Retinal pigment epithelial cell (primary cell): ENCODE measurements around the gene ZNF48.
A peak's percentile ranks its signal among the peaks of the same experiment; 100 is the strongest.

ENCODE experiments used
- DNase-seq: peaks from one replicate; pipeline ENCODE4 v3.0.0-alpha.2; 2010; ENCODE audit warnings: low read depth
- H3K4me3 ChIP-seq: 2 replicates; pipeline ENCODE4 v1.5.1; 2011; ENCODE audit warnings: mild to moderate bottlenecking, low read length, control low read depth, moderate library complexity
- TF ChIP-seq, protein P1 (sequence below): conservative IDR thresholded peaks from 2 replicates; pipeline ENCODE4 v1.5.1; 2011; ENCODE audit warnings: low read depth, low read length, control low read depth, inconsistent platforms

The ZNF48 gene

DNA sequence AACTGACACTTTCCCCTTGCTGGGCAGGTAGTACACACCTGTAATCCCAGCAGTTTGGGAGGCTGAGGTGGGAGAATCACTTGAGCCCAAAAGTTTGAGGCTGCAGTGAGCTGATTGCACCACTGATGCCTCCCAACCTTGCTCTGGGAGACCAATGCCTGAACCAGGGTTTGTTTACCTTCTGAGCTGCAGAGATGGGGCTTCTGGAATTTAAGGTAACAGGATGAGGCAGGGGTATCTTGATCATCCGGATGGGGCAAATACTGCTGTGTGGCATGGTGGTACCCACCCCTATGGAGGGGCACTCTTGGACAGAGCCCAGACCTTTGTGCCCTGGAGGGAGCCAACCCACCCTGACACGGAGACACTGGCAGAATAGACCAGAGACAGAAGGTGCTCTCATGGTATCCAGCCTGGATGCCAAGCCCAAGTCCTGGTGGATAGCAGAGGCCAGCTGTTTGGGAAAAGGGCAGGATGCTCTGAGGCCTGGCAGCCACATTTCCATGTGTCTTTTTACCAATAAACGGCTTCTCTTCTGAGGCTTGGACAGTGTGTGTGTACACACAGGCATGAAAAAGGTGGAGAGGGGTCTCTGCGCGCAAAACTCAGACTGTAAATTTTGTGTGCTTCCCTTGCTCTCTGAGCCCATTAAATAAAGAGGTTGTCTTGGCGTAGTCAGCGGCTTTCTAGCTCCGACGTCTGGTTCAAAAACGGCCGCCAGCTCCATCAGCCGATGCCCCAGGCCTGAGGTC, 4.4 kb downstream of the ZNF48 start:
- DNase-seq: no peak
- H3K4me3 ChIP-seq: peak overlapping the region; percentile 73
- TF ChIP-seq, protein P1, sequence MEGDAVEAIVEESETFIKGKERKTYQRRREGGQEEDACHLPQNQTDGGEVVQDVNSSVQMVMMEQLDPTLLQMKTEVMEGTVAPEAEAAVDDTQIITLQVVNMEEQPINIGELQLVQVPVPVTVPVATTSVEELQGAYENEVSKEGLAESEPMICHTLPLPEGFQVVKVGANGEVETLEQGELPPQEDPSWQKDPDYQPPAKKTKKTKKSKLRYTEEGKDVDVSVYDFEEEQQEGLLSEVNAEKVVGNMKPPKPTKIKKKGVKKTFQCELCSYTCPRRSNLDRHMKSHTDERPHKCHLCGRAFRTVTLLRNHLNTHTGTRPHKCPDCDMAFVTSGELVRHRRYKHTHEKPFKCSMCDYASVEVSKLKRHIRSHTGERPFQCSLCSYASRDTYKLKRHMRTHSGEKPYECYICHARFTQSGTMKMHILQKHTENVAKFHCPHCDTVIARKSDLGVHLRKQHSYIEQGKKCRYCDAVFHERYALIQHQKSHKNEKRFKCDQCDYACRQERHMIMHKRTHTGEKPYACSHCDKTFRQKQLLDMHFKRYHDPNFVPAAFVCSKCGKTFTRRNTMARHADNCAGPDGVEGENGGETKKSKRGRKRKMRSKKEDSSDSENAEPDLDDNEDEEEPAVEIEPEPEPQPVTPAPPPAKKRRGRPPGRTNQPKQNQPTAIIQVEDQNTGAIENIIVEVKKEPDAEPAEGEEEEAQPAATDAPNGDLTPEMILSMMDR: no peak

DNA sequence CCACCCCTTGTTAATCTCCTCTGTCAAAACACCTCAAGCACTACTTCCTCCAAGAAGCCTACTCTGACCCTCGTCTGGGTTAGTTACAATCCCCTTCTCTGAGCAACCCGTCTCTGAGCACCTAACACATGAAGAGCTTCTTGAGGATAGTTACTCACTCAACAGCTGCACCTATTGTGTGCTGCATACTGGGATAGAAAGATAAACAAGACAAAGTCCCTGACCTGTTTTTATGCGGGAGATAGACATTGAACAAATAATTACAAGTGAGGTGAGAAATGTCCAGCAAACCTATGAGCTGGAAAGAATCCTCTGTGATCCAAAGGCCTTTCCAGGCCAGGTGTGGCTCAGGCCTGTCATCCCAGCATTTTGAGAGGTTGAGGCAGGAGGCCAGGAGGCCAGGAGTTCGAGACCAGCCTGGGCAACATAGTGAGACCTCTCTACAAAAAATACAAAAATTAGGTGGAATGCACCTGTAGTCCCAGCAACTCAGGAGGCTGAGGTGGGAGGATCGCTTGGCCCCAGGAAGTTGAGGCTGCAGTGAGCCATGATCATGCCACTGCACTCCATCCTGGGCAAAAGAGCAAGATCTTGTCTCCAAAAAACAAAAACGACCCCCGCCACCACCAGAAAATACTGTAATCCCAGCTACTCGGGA, 6.7 kb downstream of the ZNF48 start:
- DNase-seq: no peak
- TF ChIP-seq, protein P1: no peak
- H3K4me3 ChIP-seq: no peak overlapping the region

DNA sequence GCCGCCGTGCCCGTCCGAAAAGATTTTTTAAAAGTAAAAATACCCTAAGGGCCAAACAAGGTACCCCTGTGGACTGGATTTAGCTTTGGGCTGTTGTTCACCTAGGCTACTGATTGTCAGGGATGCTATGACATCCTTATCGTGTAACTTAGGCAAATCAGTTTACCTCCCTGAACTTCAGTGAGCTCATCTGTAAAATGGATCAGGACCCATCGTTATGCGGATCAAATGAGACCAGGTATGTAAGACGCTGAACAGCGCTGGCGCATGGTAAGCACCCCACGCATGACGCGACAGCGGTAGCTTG, 11.5 kb downstream of the ZNF48 start:
- DNase-seq: no peak
- TF ChIP-seq, protein P1: no peak
- H3K4me3 ChIP-seq: peak overlapping the region; percentile 64

DNA sequence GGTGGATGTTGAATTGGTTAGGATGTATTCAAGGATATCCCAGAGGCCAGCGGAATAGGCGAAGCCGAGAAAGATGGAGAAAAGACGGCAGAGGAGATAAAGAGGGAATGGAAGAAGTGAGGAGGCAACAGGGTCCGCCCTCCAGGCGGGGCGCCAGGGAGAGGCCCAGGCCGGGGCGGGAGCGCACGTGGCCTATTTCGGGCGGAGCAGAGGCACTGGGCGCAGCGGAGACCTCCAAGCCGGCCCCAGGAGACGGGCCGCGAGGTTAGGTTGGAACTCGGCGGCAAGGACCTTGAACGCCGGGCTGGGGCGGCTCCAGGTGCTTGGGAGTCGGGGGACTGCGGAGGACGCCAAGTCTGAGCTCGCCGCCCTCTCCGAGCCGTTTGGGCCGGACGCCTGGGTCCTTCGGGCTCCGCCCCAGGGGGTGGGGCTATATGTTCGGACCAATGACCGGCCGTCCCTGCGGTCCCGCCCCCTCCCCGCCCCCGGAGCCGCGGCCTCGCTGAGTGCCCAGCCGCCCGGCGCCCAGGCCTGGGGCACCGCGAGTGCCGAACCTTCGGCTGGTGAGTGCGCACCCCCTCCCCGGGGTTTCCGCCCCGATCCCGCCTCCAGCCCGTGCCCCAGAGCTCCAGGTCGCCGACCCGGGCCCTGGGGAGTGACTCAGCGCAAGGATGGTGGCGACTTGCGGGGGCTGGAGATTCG, 12.0 kb downstream of the ZNF48 start, which contains the start of gene ZNF771:
ZNF771 (plus strand) TSS at position 505 of the 702 bp plus-strand sequence. CDS start 448 bp downstream, outside the sequence.
- H3K4me3 ChIP-seq: peak within 1 kb of the TSS; percentile 64
- TF ChIP-seq, protein P1: no peak
- DNase-seq: no peak

DNA sequence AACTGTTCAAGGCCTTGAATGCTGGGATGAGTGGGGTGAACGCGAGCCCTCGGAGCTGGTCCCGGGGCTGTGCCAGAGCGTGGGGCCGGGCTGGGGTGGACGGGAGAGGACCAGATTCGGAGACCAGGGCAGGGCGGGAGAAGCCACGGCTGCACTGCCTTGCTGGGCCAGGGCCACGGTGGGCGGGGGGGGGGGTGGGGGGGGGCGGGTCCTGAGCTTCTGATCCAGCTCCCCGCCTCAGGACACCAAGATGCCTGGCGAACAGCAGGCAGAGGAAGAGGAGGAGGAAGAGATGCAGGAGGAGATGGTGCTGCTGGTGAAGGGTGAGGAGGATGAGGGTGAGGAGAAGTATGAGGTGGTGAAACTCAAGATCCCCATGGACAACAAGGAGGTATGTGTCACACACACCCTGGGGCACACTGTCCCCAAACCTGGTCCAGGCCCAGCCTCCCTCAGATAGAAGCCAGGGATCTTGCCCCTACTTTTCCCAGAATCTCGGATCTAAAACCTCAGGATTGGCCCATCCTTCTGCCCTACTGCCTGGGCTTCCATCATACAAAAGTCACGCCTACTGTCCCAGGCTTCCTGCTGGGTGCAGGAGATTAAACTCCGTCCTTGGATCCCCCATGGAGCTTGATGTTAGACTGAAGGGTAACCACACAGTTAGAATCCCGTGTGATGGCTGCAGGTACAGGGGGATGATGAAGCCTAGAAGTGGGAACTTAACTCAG, 12.7 kb downstream of the ZNF48 start:
- DNase-seq: no peak
- TF ChIP-seq, protein P1: no peak
- peak overlapping the region; percentile 64 for H3K4me3 ChIP-seq

DNA sequence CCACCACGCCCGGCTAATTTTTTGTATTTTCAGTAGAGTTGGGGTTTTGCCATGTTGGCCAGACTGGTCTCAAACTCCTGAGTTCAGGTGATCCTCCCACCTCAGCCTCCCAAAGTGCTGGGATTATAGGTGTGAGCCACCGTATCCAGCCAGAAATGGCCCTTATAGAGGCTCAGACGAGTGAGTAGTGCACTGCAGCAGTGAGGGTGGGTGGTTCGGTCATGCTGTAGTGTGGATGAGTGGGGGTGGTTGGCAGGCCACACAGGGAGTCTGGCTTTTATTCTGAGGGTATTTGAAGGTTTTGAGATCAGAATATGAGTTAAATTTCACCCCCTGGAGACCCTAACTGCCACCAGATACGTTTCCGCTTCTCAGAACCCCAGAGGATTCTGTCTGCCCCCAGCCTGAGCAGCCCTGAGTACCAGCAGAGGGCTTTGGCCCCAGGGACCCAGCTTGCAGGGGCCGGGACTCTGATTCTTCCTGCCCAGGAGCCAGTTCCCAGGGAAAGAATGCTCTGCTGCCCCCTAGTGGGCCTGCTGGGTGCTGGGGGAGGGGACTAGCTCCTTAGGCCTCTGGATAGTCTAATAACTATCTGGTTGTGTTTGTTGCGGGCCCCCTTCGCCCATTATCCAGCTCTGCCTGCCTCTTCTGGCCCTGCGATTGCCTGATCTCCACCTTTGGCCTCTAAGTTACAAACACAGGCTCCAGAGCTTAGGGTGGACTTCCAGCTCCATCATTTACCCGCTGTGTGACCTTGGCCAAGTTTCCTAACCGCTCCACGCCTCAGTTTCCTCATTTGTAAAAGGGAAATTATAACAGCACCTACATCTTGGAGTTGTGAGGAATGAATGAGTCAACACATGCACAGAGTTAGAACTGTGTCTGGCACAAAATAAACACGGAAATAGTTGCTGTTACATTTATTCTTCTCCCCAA, 14.2 kb downstream of the ZNF48 start:
- TF ChIP-seq, protein P1: peak; percentile 98
- no peak overlapping the region for H3K4me3 ChIP-seq
- no peak for DNase-seq
